HUES6 (cell line): ENCODE data around the gene FNIP1.
"Not testable (repeated sequence)": the region's sequence is repeated elsewhere in the genome, so short reads cannot be mapped to it uniquely, and the experiment has no call there.

Experiments
- H3K27ac ChIP-seq: 2 replicates; pipeline ENCODE4 v1.7.0; 2013; ENCODE audit warnings: low read depth, mild to moderate bottlenecking, low read length, inconsistent platforms
- H3K27me3 ChIP-seq: 2 replicates; pipeline ENCODE4 v1.6.1; 2013; ENCODE audit warnings: low read length; ENCODE audit not compliant: control insufficient read depth, insufficient read depth
- H3K36me3 ChIP-seq: 2 replicates; pipeline ENCODE4 v1.6.1; 2013; ENCODE audit warnings: low read length; ENCODE audit not compliant: control insufficient read depth, insufficient read depth
- H3K4me1 ChIP-seq: 2 replicates; pipeline ENCODE4 v1.6.1; 2013; ENCODE audit warnings: low read length; ENCODE audit not compliant: control insufficient read depth, insufficient read depth
- H3K4me3 ChIP-seq: 2 replicates; pipeline ENCODE4 v1.5.1; 2013; ENCODE audit warnings: low read depth, low read length
- H3K9ac ChIP-seq: one replicate; pipeline ENCODE4 v1.6.1; 2013; ENCODE audit warnings: mild to moderate bottlenecking, low read length
- H3K9me3 ChIP-seq: 2 replicates; pipeline ENCODE4 v1.6.1; 2013; ENCODE audit warnings: low read depth, low read length; ENCODE audit not compliant: control insufficient read depth, insufficient read depth

FNIP1 gene

GRCh38 chr5:131628990-131629389 is 167.8 kb downstream of the FNIP1 start:
- H3K36me3 ChIP-seq, result no peaks in the 10 kb centered on the region
- no peaks in the 10 kb centered on the region for H3K9me3 ChIP-seq
- no peak overlapping the region for H3K9ac ChIP-seq
- no peak overlapping the region for H3K27ac ChIP-seq
- no peak overlapping the region for H3K4me3 ChIP-seq
- H3K27me3 ChIP-seq, result no peaks in the 10 kb centered on the region
- peaks cover 14% of the 10 kb centered on the region for H3K4me1 ChIP-seq

GRCh38 chr5:131627207-131627865 is 169.5 kb downstream of the FNIP1 start:
- Histone ChIP-seq H3K9ac (no peak overlapping the region), H3K9me3 (no peaks in the 10 kb centered on the region), H3K27ac (no peak overlapping the region), H3K4me1 (peaks cover 14% of the 10 kb centered on the region), H3K4me3 (no peak overlapping the region), H3K36me3 (no peaks in the 10 kb centered on the region), H3K27me3 (no peaks in the 10 kb centered on the region)

GRCh38 chr5:131622633-131623032 is 174.2 kb downstream of the FNIP1 start:
- Histone ChIP-seq H3K36me3 (no peaks in the 10 kb centered on the region), H3K27ac (no peak overlapping the region), H3K9ac (no peak overlapping the region), H3K9me3 (no peaks in the 10 kb centered on the region), H3K4me3 (no peak overlapping the region), H3K4me1 (no peaks in the 10 kb centered on the region), H3K27me3 (no peaks in the 10 kb centered on the region)

- not testable (repeated sequence) for H3K9ac ChIP-seq, H3K4me3 ChIP-seq, H3K36me3 ChIP-seq, H3K4me1 ChIP-seq, H3K9me3 ChIP-seq, H3K27me3 ChIP-seq, H3K27ac ChIP-seq
These were observed 175.7 kb downstream of the FNIP1 start for GRCh38 chr5:131621164-131621563.

- H3K4me1 ChIP-seq, result peaks cover 6% of the 10 kb centered on the region; the same call in 1 of the 2 replicates
- H3K27me3 ChIP-seq, result no peaks in the 10 kb centered on the region
- H3K9ac ChIP-seq, result no peak overlapping the region
- no peaks in the 10 kb centered on the region for H3K9me3 ChIP-seq
- H3K4me3 ChIP-seq, result no peak overlapping the region
- no peak overlapping the region for H3K27ac ChIP-seq
- no peaks in the 10 kb centered on the region for H3K36me3 ChIP-seq
These were observed 177.7 kb downstream of the FNIP1 start for GRCh38 chr5:131619102-131619501.

GRCh38 chr5:131617140-131617822 is 179.5 kb downstream of the FNIP1 start:
- Histone ChIP-seq H3K36me3 (no peaks in the 10 kb centered on the region), H3K27me3 (no peaks in the 10 kb centered on the region), H3K9ac (no peak overlapping the region), H3K4me1 (peaks cover 6% of the 10 kb centered on the region; the same call in 1 of the 2 replicates), H3K4me3 (no peak overlapping the region), H3K27ac (no peak overlapping the region), H3K9me3 (no peaks in the 10 kb centered on the region)

- H3K36me3 ChIP-seq, result 0 out of 2 replicates have a peak, but pooled peaks cover 3% of the 10 kb centered on the region
- no peak overlapping the region for H3K27ac ChIP-seq
- no peak overlapping the region for H3K4me3 ChIP-seq
These were observed 180.9 kb downstream of the FNIP1 start for GRCh38 chr5:131615957-131616356.

GRCh38 chr5:131613423-131613822 is 183.4 kb downstream of the FNIP1 start:
- no peak overlapping the region for H3K9ac ChIP-seq
- H3K9me3 ChIP-seq, result no peaks in the 10 kb centered on the region
- H3K27ac ChIP-seq, result no peak overlapping the region
- H3K4me3 ChIP-seq, result no peak overlapping the region
- peaks cover 15% of the 10 kb centered on the region for H3K4me1 ChIP-seq
- no peaks in the 10 kb centered on the region for H3K27me3 ChIP-seq
- 0 out of 2 replicates have a peak, but pooled peaks cover 3% of the 10 kb centered on the region for H3K36me3 ChIP-seq

More at GRCh38 chr5:131615957-131616356, 180.9 kb downstream of the FNIP1 start:
- H3K4me1 ChIP-seq, result peaks cover 6% of the 10 kb centered on the region
- H3K9ac ChIP-seq, result no peak overlapping the region
- H3K9me3 ChIP-seq, result no peaks in the 10 kb centered on the region
- H3K27me3 ChIP-seq, result no peaks in the 10 kb centered on the region

- H3K4me1 ChIP-seq, result peaks cover 18% of the 10 kb centered on the region
- 0 out of 2 replicates have a peak, but pooled peaks cover 3% of the 10 kb centered on the region for H3K36me3 ChIP-seq
- no peaks in the 10 kb centered on the region for H3K27me3 ChIP-seq
- H3K9me3 ChIP-seq, result no peaks in the 10 kb centered on the region
- no peak overlapping the region for H3K27ac ChIP-seq
- no peak overlapping the region for H3K4me3 ChIP-seq
- no peak overlapping the region for H3K9ac ChIP-seq
These were observed 185.8 kb downstream of the FNIP1 start for GRCh38 chr5:131611064-131611381.

GRCh38 chr5:131610198-131611063 is 186.4 kb downstream of the FNIP1 start:
- H3K9ac ChIP-seq, result no peak overlapping the region
- H3K4me3 ChIP-seq, result no peak overlapping the region
- H3K27ac ChIP-seq, result no peak overlapping the region
- no peaks in the 10 kb centered on the region for H3K9me3 ChIP-seq
- H3K27me3 ChIP-seq, result no peaks in the 10 kb centered on the region
- H3K36me3 ChIP-seq, result 0 out of 2 replicates have a peak, but pooled peaks cover 3% of the 10 kb centered on the region
- H3K4me1 ChIP-seq, result peaks cover 18% of the 10 kb centered on the region

- Histone ChIP-seq H3K4me1 (peaks cover 16% of the 10 kb centered on the region), H3K9ac (no peak overlapping the region), H3K36me3 (0 out of 2 replicates have a peak, but pooled peaks cover 3% of the 10 kb centered on the region), H3K27ac (no peak overlapping the region), H3K27me3 (no peaks in the 10 kb centered on the region), H3K9me3 (no peaks in the 10 kb centered on the region), H3K4me3 (no peak overlapping the region)
These were observed 187.0 kb downstream of the FNIP1 start for GRCh38 chr5:131609774-131610173.
